Activated CD4-positive, alpha-beta T cell treated with anti-CD3 and anti-CD28 coated beads, Interleukin-2, amount 10 ng/mL, durations not matched to agents 7 days and 5 days (primary cell): Measurements from ENCODE around the gene CEP152. TPM values are rescaled to one million over a fixed set of nuclear protein-coding genes. Genes with fewer than 3 reads are reported as not detected.

Experiments used
- CTCF ChIA-PET: fragments of 350-600 bp; sonication (Branson Sonifier 250); formaldehyde crosslinking; loops from one replicate; lab custom pipeline; 2021; ENCODE audit warnings: antibody characterized with exemption; lab: Charles Lee
- POLR2A ChIA-PET: fragments of 350-600 bp; sonication (Branson Sonifier 250); formaldehyde crosslinking; loops from one replicate; lab custom pipeline; 2021; ENCODE audit warnings: antibody characterized with exemption; lab: Charles Lee
- DNase-seq: peaks from one replicate; pipeline ENCODE4 v3.0.0-alpha.2; 2020
- H3K27ac Mint-ChIP-seq: one replicate; pipeline ENCODE4 v1.8.0; 2021; ENCODE audit warnings: mild to moderate bottlenecking, moderate library complexity, mixed read lengths
- H3K27me3 Mint-ChIP-seq: one replicate; pipeline ENCODE4 v1.8.0; 2021; ENCODE audit warnings: mixed read lengths
- H3K36me3 Mint-ChIP-seq: one replicate; pipeline ENCODE4 v1.8.0; 2021; ENCODE audit warnings: low read depth, mixed read lengths
- H3K4me1 Mint-ChIP-seq: one replicate; pipeline ENCODE4 v1.8.0; 2021; ENCODE audit warnings: mixed read lengths
- H3K4me3 Mint-ChIP-seq: one replicate; pipeline ENCODE4 v1.8.0; 2021; ENCODE audit warnings: mild to moderate bottlenecking, moderate library complexity, mixed read lengths
- H3K9me3 Mint-ChIP-seq: one replicate; pipeline ENCODE4 v1.8.0; 2021; ENCODE audit warnings: mixed read lengths
- total RNA-seq, 2 experiments: library from RNA; stranded (reverse); gene quantifications; one replicate each; pipeline ENCODE4 v1.2.3, GENCODE V29; 2021

The CEP152 gene
- total RNA-seq, 2 experiments from 2014 or later: 36.2 to 38.0 TPM

DNA sequence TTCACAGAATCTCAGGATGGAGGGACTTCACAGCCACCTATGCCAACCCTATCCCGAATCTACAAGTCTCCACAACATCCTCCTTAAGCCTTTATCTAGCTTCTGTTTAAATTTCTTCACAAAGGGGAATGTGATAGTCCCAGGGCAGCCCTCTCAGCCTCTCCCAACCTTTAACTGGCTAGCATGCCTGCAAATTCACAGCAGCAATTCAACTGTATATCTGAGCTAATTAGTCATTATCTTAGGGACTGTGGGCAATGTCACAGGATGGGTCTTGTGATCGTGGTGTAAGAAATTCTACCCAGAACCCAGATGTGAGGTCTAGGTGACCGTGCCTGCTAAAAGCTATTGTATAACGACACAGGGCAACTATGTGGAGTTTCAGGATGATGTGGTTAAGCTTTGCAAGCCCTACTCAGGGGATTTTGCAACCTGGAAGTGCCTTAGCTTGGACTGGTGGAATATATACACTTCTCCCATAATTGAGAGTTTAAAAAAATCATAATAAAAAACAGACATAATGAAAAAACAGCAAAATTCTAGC, 99.8 kb downstream of the CEP152 start:
- CTCF ChIA-PET: no interaction called here

GRCh38 chr15:48708641-48709040, 102.2 kb downstream of the CEP152 start:
- Mint-ChIP-seq H3K27me3 (peaks cover 22% of the 10 kb centered on the region), H3K4me1 (no peaks in the 10 kb centered on the region), H3K27ac (no peak overlapping the region), H3K4me3 (no peak overlapping the region), H3K9me3 (peaks cover 8% of the 10 kb centered on the region), H3K36me3 (peaks cover 3% of the 10 kb centered on the region)
- ChIA-PET POLR2A (no interaction called here), CTCF (no interaction called here)
- no peak for DNase-seq

More for the DNA sequence above, 99.8 kb downstream of the CEP152 start:
- no peak for DNase-seq
- Mint-ChIP-seq H3K4me3 (no peak overlapping the region), H3K36me3 (peaks cover 16% of the 10 kb centered on the region), H3K9me3 (peaks cover 15% of the 10 kb centered on the region), H3K27ac (no peak overlapping the region), H3K4me1 (no peaks in the 10 kb centered on the region), H3K27me3 (peaks cover 20% of the 10 kb centered on the region)
- POLR2A ChIA-PET: no interaction called here

- ChIA-PET CTCF (no interaction called here), POLR2A (no interaction called here)
- Mint-ChIP-seq H3K9me3 (peaks cover 8% of the 10 kb centered on the region), H3K4me1 (no peaks in the 10 kb centered on the region), H3K27me3 (peaks cover 22% of the 10 kb centered on the region), H3K36me3 (peaks cover 2% of the 10 kb centered on the region), H3K4me3 (no peak overlapping the region), H3K27ac (no peak overlapping the region)
- DNase-seq: no peak
These were observed 105.5 kb downstream of the CEP152 start for GRCh38 chr15:48705381-48705780.

- POLR2A ChIA-PET: no interaction called here
- Mint-ChIP-seq H3K27ac (no peak overlapping the region), H3K9me3 (peaks cover 6% of the 10 kb centered on the region), H3K4me1 (no peaks in the 10 kb centered on the region), H3K36me3 (peaks cover 2% of the 10 kb centered on the region), H3K4me3 (no peak overlapping the region), H3K27me3 (peaks cover 16% of the 10 kb centered on the region)
- CTCF ChIA-PET: no interaction called here
- DNase-seq: no peak
These were observed 107.3 kb downstream of the CEP152 start for GRCh38 chr15:48703544-48703943.

DNA sequence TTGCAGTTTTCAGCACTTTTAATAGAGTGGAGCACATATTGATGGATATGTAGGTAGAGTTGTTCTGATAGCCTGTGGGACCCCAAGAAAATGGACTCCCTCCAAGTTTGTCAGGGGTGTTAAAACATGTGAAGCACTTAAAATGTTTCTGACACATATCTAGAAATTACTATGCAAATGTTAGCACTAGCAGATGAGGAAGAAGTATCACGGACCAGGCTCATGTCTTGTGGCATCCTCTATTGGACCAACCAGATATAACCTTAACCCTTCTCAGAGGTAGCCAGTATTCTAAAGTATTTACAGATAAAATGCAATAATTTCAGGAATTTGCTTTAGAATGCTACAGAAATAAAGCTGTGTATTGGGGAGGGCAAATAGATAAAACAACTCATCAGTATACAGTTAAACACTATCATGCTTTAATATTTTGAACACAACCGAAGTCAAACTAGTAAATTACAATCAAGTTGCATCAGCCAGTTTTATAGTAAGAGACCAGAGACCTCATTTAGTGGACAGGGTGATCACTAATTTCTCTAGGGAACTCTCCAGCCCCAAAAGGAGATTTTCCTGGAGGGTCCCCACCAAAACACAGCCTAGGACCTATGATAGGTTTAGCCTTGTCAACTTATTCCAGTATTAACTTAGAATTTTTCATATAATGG, 108.2 kb downstream of the CEP152 start:
- POLR2A ChIA-PET: no interaction called here
- H3K9me3 Mint-ChIP-seq: peaks cover 3% of the 10 kb centered on the region
- no peak overlapping the region for H3K4me3 Mint-ChIP-seq
- H3K36me3 Mint-ChIP-seq: peaks cover 2% of the 10 kb centered on the region
- DNase-seq: no peak
- H3K27me3 Mint-ChIP-seq: peaks cover 12% of the 10 kb centered on the region
- no peak overlapping the region for H3K27ac Mint-ChIP-seq
- CTCF ChIA-PET: no interaction called here
- no peaks in the 10 kb centered on the region for H3K4me1 Mint-ChIP-seq

DNA sequence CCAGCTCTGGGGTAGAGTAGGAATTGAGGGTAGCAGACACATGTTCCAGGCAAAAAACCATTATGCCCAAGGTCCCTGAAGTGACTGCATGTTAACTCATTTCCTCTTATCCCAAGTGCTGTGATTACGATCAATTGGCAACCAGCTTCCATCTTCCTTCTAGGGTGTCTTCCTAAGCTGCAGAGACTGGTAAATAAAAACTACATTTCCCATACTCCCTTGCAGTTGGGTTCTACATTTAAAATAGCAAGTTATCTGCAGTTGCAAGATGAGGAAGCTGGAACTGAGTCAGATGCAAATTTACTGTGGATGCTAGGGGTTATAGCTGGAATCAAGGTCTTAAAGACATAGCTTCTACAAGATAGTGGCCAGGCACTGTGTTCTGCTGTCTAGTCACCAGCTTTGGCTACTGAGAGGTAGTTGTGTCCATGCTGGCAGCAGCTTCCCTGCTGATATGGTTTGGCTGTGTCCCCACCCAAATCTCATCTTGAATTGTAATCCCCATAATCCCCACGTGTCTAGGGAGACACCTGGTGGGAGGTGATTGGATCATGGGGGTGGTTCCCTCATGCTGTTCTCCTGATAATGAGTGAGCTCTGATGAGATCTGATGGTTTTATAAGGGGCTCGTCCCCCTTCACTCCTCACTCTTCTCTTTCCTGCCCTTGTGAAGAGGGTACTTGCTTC, 114.1 kb downstream of the CEP152 start:
- no peak overlapping the region for H3K27ac Mint-ChIP-seq
- H3K9me3 Mint-ChIP-seq: no peaks in the 10 kb centered on the region
- H3K4me1 Mint-ChIP-seq: no peaks in the 10 kb centered on the region
- H3K27me3 Mint-ChIP-seq: no peaks in the 10 kb centered on the region
- H3K4me3 Mint-ChIP-seq: no peak overlapping the region
- DNase-seq: no peak
- POLR2A ChIA-PET: no interaction called here
- CTCF ChIA-PET: no interaction called here
- no peaks in the 10 kb centered on the region for H3K36me3 Mint-ChIP-seq

DNA sequence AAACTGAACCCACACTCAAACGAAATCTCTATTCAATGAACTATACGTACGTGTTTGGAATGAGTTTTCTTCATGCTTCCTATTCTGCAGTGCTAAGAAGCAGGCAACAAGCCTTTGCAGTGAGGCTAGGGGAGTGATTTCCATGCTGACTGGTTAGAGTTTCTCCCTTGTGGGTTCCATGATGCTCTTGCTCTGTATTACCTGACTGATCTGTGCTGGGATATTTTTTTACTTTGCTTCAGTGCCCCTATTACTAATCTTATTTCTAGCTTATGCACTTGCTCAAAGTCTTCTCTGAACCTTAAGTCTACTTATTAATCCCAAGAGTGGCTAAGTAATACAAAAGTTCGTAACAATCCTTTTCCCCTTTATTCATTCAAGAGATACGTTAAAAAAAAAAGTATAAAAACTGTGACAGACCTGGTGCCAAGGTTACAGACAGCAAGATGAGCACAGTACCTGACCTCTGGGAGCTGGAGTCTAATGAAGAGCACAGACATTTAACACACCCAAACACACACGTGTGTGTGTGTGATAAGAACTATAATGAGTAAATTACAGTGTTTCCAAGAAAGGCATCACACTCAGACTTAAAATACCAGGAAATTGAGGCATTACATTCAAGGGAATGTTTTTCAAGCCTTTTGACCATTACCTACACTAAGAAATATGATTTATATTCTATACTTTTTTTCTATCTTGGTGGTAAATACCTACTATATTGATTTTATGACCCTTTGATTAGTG, 114.9 kb downstream of the CEP152 start:
- H3K36me3 Mint-ChIP-seq: no peaks in the 10 kb centered on the region
- no peaks in the 10 kb centered on the region for H3K9me3 Mint-ChIP-seq
- H3K4me3 Mint-ChIP-seq: no peak overlapping the region
- H3K4me1 Mint-ChIP-seq: no peaks in the 10 kb centered on the region
- DNase-seq: no peak
- no peak overlapping the region for H3K27ac Mint-ChIP-seq
- ChIA-PET CTCF (no interaction called here), POLR2A (no interaction called here)
- no peaks in the 10 kb centered on the region for H3K27me3 Mint-ChIP-seq

GRCh38 chr15:48695088-48695826, 115.6 kb downstream of the CEP152 start:
- POLR2A ChIA-PET: no interaction called here
- CTCF ChIA-PET: no interaction called here
- no peak for DNase-seq
- Mint-ChIP-seq H3K27ac (no peak overlapping the region), H3K36me3 (no peaks in the 10 kb centered on the region), H3K4me1 (no peaks in the 10 kb centered on the region), H3K9me3 (no peaks in the 10 kb centered on the region), H3K4me3 (no peak overlapping the region), H3K27me3 (no peaks in the 10 kb centered on the region)

DNA sequence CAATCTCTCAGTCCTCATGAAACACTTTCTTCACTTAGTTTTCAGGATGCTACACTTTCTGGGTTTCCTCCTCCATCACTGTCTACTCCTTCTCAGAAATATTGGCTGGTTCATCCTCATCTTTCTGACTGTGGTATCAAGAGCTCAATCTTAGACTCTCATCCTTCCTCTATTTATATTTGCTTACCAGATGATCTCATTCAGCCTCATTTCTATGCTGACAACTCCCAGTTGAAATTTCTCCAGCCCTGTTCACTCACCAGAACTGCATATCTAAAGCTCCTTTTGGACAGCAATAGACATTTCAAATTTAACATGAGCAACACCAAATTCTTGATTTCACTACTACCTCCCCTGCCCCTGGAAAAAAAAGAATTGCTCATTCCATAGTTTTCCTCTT, 117.4 kb downstream of the CEP152 start:
- Mint-ChIP-seq H3K27me3 (no peaks in the 10 kb centered on the region), H3K4me1 (no peaks in the 10 kb centered on the region), H3K9me3 (no peaks in the 10 kb centered on the region), H3K4me3 (no peak overlapping the region), H3K36me3 (no peaks in the 10 kb centered on the region), H3K27ac (no peak overlapping the region)
- no peak for DNase-seq
- CTCF ChIA-PET: interaction anchor here (0.5 kb wide), 1 partner anchor 1426 kb away, joined by 3 read pairs; no protein-coding TSS in a partner anchor
- POLR2A ChIA-PET: no interaction called here

- CTCF ChIA-PET: no interaction called here
- Mint-ChIP-seq H3K4me1 (no peaks in the 10 kb centered on the region), H3K9me3 (peaks cover 2% of the 10 kb centered on the region), H3K36me3 (no peaks in the 10 kb centered on the region), H3K27ac (no peak overlapping the region), H3K27me3 (no peaks in the 10 kb centered on the region), H3K4me3 (no peak overlapping the region)
- no peak for DNase-seq
- POLR2A ChIA-PET: no interaction called here
These were observed 122.4 kb downstream of the CEP152 start for GRCh38 chr15:48688493-48688892.
